Hematopoietic multipotent progenitor cell treated with erythropoietin and hydrocortisone succinate and interleukin-3 and kit ligand, for 17 days (in vitro differentiated cells): ENCODE data around the gene TXNDC11.

Source experiments
- DNase-seq: peaks from one replicate; pipeline ENCODE4 v3.0.0-alpha.2; 2015; ENCODE audit warnings: low spot score

The TXNDC11 gene

GRCh38 chr16:11719171-11719570, 23.5 kb downstream of the TXNDC11 start:
- DNase-seq: no peak

GRCh38 chr16:11717811-11718210, 24.8 kb downstream of the TXNDC11 start:
- no peak for DNase-seq

GRCh38 chr16:11716336-11716735, 26.3 kb downstream of the TXNDC11 start:
- no peak for DNase-seq

- no peak for DNase-seq
Observed at GRCh38 chr16:11715246-11715947, 27.3 kb downstream of the TXNDC11 start.

GRCh38 chr16:11712122-11712521, 30.5 kb downstream of the TXNDC11 start:
- DNase-seq: no peak

- DNase-seq: no peak
Observed at GRCh38 chr16:11711662-11712061, 31.0 kb downstream of the TXNDC11 start.

GRCh38 chr16:11708421-11708820, 34.2 kb downstream of the TXNDC11 start:
- DNase-seq: no peak

GRCh38 chr16:11707679-11708197, 34.9 kb downstream of the TXNDC11 start:
- DNase-seq: no peak

GRCh38 chr16:11706180-11706742, 36.4 kb downstream of the TXNDC11 start:
- no peak for DNase-seq

- no peak for DNase-seq
Observed at GRCh38 chr16:11705311-11706025, 37.2 kb downstream of the TXNDC11 start.

GRCh38 chr16:11700264-11701029, 42.2 kb downstream of the TXNDC11 start:
- no peak for DNase-seq

GRCh38 chr16:11699234-11699894, 43.3 kb downstream of the TXNDC11 start:
- no peak for DNase-seq

GRCh38 chr16:11698271-11698689, 44.4 kb downstream of the TXNDC11 start:
- DNase-seq: no peak

- DNase-seq: no peak
Observed at GRCh38 chr16:11697319-11697718, 45.3 kb downstream of the TXNDC11 start.

- DNase-seq: no peak
Observed at GRCh38 chr16:11696266-11697012, 46.2 kb downstream of the TXNDC11 start.

GRCh38 chr16:11692651-11693050, 50.0 kb downstream of the TXNDC11 start:
- no peak for DNase-seq

GRCh38 chr16:11692171-11692570, 50.5 kb downstream of the TXNDC11 start:
- DNase-seq: no peak

GRCh38 chr16:11691771-11692170, 50.9 kb downstream of the TXNDC11 start:
- no peak for DNase-seq

- DNase-seq: no peak
Observed at GRCh38 chr16:11691235-11691634, 51.4 kb downstream of the TXNDC11 start.

GRCh38 chr16:11689031-11689840, 53.4 kb downstream of the TXNDC11 start:
- no peak for DNase-seq
